UCSD-AML1 (cell line): ENCODE measurements around the gene PLCB4.

Experiments
- DNase-seq: peaks from one replicate; lab custom pipeline; 2025; ENCODE audit not compliant: unreplicated experiment; lab: John Stamatoyannopoulos, UW

PLCB4 gene

GRCh38 chr20:9212735-9213134 is 143.8 kb downstream of the PLCB4 start:
- DNase-seq, result no peak

- no peak for DNase-seq
These were observed 145.8 kb downstream of the PLCB4 start for GRCh38 chr20:9214685-9215084.

GRCh38 chr20:9215539-9215938 is 146.7 kb downstream of the PLCB4 start:
- no peak for DNase-seq

- DNase-seq, result no peak
These were observed 149.7 kb downstream of the PLCB4 start for GRCh38 chr20:9218531-9218961.

GRCh38 chr20:9220874-9221547 is 152.1 kb downstream of the PLCB4 start:
- no peak for DNase-seq

GRCh38 chr20:9223296-9223695 is 154.4 kb downstream of the PLCB4 start:
- no peak for DNase-seq

- DNase-seq, result peak; percentile 29
These were observed 157.0 kb downstream of the PLCB4 start for GRCh38 chr20:9225879-9226278.

GRCh38 chr20:9227896-9228615 is 159.2 kb downstream of the PLCB4 start:
- DNase-seq, result no peak

GRCh38 chr20:9228774-9229450 is 160.0 kb downstream of the PLCB4 start:
- DNase-seq, result no peak

GRCh38 chr20:9230406-9230805 is 161.5 kb downstream of the PLCB4 start:
- DNase-seq, result no peak

GRCh38 chr20:9233804-9234203 is 164.9 kb downstream of the PLCB4 start:
- DNase-seq, result no peak

- DNase-seq, result no peak
These were observed 166.6 kb downstream of the PLCB4 start for GRCh38 chr20:9235518-9235917.

- no peak for DNase-seq
These were observed 167.6 kb downstream of the PLCB4 start for GRCh38 chr20:9236458-9236857.

- DNase-seq, result no peak
These were observed 172.4 kb downstream of the PLCB4 start for GRCh38 chr20:9241232-9241692.

GRCh38 chr20:9241721-9242427 is 173.0 kb downstream of the PLCB4 start:
- no peak for DNase-seq

- no peak for DNase-seq
These were observed 175.1 kb downstream of the PLCB4 start for GRCh38 chr20:9243986-9244385.

- DNase-seq, result no peak
These were observed 175.9 kb downstream of the PLCB4 start for GRCh38 chr20:9244811-9245210.

- no peak for DNase-seq
These were observed 177.8 kb downstream of the PLCB4 start for GRCh38 chr20:9246731-9247130.

- DNase-seq, result no peak
These were observed 181.6 kb downstream of the PLCB4 start for GRCh38 chr20:9250511-9250910.

GRCh38 chr20:9253006-9253539 is 184.2 kb downstream of the PLCB4 start:
- no peak for DNase-seq

- no peak for DNase-seq
These were observed 186.3 kb downstream of the PLCB4 start for GRCh38 chr20:9255171-9255570.
